ENCODE data around the gene PIEZO2. TPM values are rescaled to one million over a fixed set of nuclear protein-coding genes. Genes with fewer than 3 reads are reported as not detected.

PIEZO2 gene
- total and polyA plus RNA-seq, 4 donors, result 2.6 to 233 (median 18.8) TPM

GRCh38 chr18:10739152-10739551, 410.2 kb downstream of the PIEZO2 start:
- H3K27me3 ChIP-seq (ENCODE audit: control insufficient read depth in 3 of 3, insufficient read depth in 3 of 3, low read length in 2 of 3), result no peaks in the 10 kb centered on the region
- peaks cover 0 to 69% (median 22%) of the 10 kb centered on the region in 4 donors for H3K36me3 ChIP-seq (ENCODE audit: control insufficient read depth in 4 of 4, insufficient read depth in 4 of 4, low read length in 4 of 4)
- no peak for TF ChIP-seq CTCF (IDR thresholded peaks at IDR 0.05; ENCODE audit: control extremely low read depth, extremely low read depth)
- ATAC-seq (ENCODE audit: insufficient read depth, low FRiP score) (no peak), DNase-seq (peak in 1 of 3 donors; percentile 25)
- H3K9ac ChIP-seq (ENCODE audit: insufficient read depth in 1 of 2, low read length in 2 of 2), result no peak overlapping the region
- no peaks in the 10 kb centered on the region for H3K4me1 ChIP-seq (ENCODE audit: control insufficient read depth in 5 of 5, insufficient read depth in 5 of 5, low read length in 5 of 5)
- WGBS, 2 donors, result 80 to 83% methylated on average over 3 of the region's 3 CpGs
- no peak overlapping the region for H3K27ac ChIP-seq (ENCODE audit: low read depth in 1 of 2, low read length in 1 of 2)
- H3K9me3 ChIP-seq (ENCODE audit: control insufficient read depth in 4 of 4, insufficient read depth in 3 of 4, low read length in 3 of 4), result no peaks in the 10 kb centered on the region
- H3K4me3 ChIP-seq, result no peak overlapping the region

GRCh38 chr18:10736984-10737383, 412.4 kb downstream of the PIEZO2 start:
- DNase-seq (no peak), ATAC-seq (ENCODE audit: insufficient read depth, low FRiP score) (no peak)
- Histone ChIP-seq H3K27ac (ENCODE audit: low read depth in 1 of 2, low read length in 1 of 2) (no peak overlapping the region), H3K9me3 (ENCODE audit: control insufficient read depth in 4 of 4, insufficient read depth in 3 of 4, low read length in 3 of 4) (no peaks in the 10 kb centered on the region), H3K36me3 (ENCODE audit: control insufficient read depth in 4 of 4, insufficient read depth in 4 of 4, low read length in 4 of 4) (peaks cover 0 to 58% (median 14%) of the 10 kb centered on the region in 4 donors), H3K4me1 (ENCODE audit: control insufficient read depth in 5 of 5, insufficient read depth in 5 of 5, low read length in 5 of 5) (no peaks in the 10 kb centered on the region), H3K27me3 (ENCODE audit: control insufficient read depth in 3 of 3, insufficient read depth in 3 of 3, low read length in 2 of 3) (no peaks in the 10 kb centered on the region), H3K9ac (ENCODE audit: insufficient read depth in 1 of 2, low read length in 2 of 2) (no peak overlapping the region), H3K4me3 (no peak overlapping the region)
- 55 to 76% methylated on average over 3 of the region's 3 CpGs for WGBS, 2 donors
- no peak for TF ChIP-seq CTCF (IDR thresholded peaks at IDR 0.05; ENCODE audit: control extremely low read depth, extremely low read depth)

GRCh38 chr18:10732990-10733389, 416.4 kb downstream of the PIEZO2 start:
- no peak for ATAC-seq (ENCODE audit: insufficient read depth, low FRiP score)
- Histone ChIP-seq H3K4me1 (ENCODE audit: control insufficient read depth in 5 of 5, insufficient read depth in 5 of 5, low read length in 5 of 5) (peaks cover 0 to 3% (median 0%) of the 10 kb centered on the region in 5 donors), H3K27me3 (ENCODE audit: control insufficient read depth in 3 of 3, insufficient read depth in 3 of 3, low read length in 2 of 3) (no peaks in the 10 kb centered on the region), H3K27ac (ENCODE audit: low read depth in 1 of 2, low read length in 1 of 2) (no peak overlapping the region), H3K9me3 (ENCODE audit: control insufficient read depth in 4 of 4, insufficient read depth in 3 of 4, low read length in 3 of 4) (no peaks in the 10 kb centered on the region), H3K4me3 (no peak overlapping the region), H3K9ac (ENCODE audit: insufficient read depth in 1 of 2, low read length in 2 of 2) (no peak overlapping the region), H3K36me3 (ENCODE audit: control insufficient read depth in 4 of 4, insufficient read depth in 4 of 4, low read length in 4 of 4) (peaks cover 0 to 64% (median 12%) of the 10 kb centered on the region in 4 donors)
- DNase-seq, result no peak
- 44 to 62% methylated on average over 4 of the region's 4 CpGs for WGBS, 2 donors
- TF ChIP-seq CTCF (IDR thresholded peaks at IDR 0.05; ENCODE audit: control extremely low read depth, extremely low read depth), result no peak

GRCh38 chr18:10727477-10727876, 421.9 kb downstream of the PIEZO2 start:
- no peak for ATAC-seq (ENCODE audit: insufficient read depth, low FRiP score)
- 80 to 86% methylated on average over 3 of the region's 3 CpGs for WGBS, 2 donors
- DNase-seq, result peak in 2 of 3 donors; percentile 43 to 59

More at GRCh38 chr18:10727477-10727876, 421.9 kb downstream of the PIEZO2 start:
- no peaks in the 10 kb centered on the region for H3K27me3 ChIP-seq (ENCODE audit: control insufficient read depth in 3 of 3, insufficient read depth in 3 of 3, low read length in 2 of 3)
- no peak overlapping the region for H3K27ac ChIP-seq (ENCODE audit: low read depth in 1 of 2, low read length in 1 of 2)
- H3K4me3 ChIP-seq, result no peak overlapping the region
- H3K9me3 ChIP-seq (ENCODE audit: control insufficient read depth in 4 of 4, insufficient read depth in 3 of 4, low read length in 3 of 4), result peaks cover 0 to 3% (median 0%) of the 10 kb centered on the region in 4 donors
- H3K36me3 ChIP-seq (ENCODE audit: control insufficient read depth in 4 of 4, insufficient read depth in 4 of 4, low read length in 4 of 4), result peaks cover 0 to 41% (median 17%) of the 10 kb centered on the region in 4 donors
- H3K4me1 ChIP-seq (ENCODE audit: control insufficient read depth in 5 of 5, insufficient read depth in 5 of 5, low read length in 5 of 5), result peaks cover 0 to 4% (median 0%) of the 10 kb centered on the region in 5 donors
- no peak overlapping the region for H3K9ac ChIP-seq (ENCODE audit: insufficient read depth in 1 of 2, low read length in 2 of 2)
- TF ChIP-seq CTCF (IDR thresholded peaks at IDR 0.05; ENCODE audit: control extremely low read depth, extremely low read depth), result no peak
